ENCODE results near the gene PSAT1. TPM values are rescaled to one million over a fixed set of nuclear protein-coding genes. Genes with fewer than 3 reads are reported as not detected.

The PSAT1 gene
- total and polyA plus RNA-seq, 2 of the 13 experiments (the other 11 are each of a cell fraction or from before 2014, with no cell fraction given) = 135 to 229 TPM

GRCh38 chr9:78292716-78293497, 4.0 kb upstream of the PSAT1 start (continued):
- peak; percentile 58 for TF ChIP-seq GATAD2A (CRISPR knock-in tag; IDR thresholded peaks at IDR 0.05)
- TF ChIP-seq PAXIP1 (CRISPR knock-in tag; conservative IDR thresholded peaks at IDR 0.05) = no peak; the same call in 1 of the 2 replicates
- 0 out of 2 replicates have a peak, but pooled peaks have one; percentile 23 for TF ChIP-seq CREB1 (IDR thresholded peaks at IDR 0.05)
- TF ChIP-seq CREB1 (CRISPR knock-in tag; IDR thresholded peaks at IDR 0.05) = no peak; the same call in 1 of the 2 replicates
- no peak for TF ChIP-seq DR1 (CRISPR knock-in tag; IDR thresholded peaks at IDR 0.05)
- no peak for TF ChIP-seq SSRP1 (CRISPR knock-in tag; IDR thresholded peaks at IDR 0.05)
- TF ChIP-seq PRDM15 (CRISPR knock-in tag; IDR thresholded peaks at IDR 0.05) = no peak
- TF ChIP-seq FOXJ3 (CRISPR knock-in tag; IDR thresholded peaks at IDR 0.05; ENCODE audit: borderline replicate concordance) = no peak
- TF ChIP-seq TP53 (CRISPR knock-in tag; conservative IDR thresholded peaks at IDR 0.05) = no peak
- TF ChIP-seq ZNF230 (CRISPR knock-in tag; IDR thresholded peaks at IDR 0.05) = no peak
- no peak for TF ChIP-seq CTCF (CRISPR knock-in tag; IDR thresholded peaks at IDR 0.05)
- TF ChIP-seq ZGPAT (CRISPR knock-in tag; IDR thresholded peaks at IDR 0.05) = peak; percentile 18; the same call in 1 of the 2 replicates
- TF ChIP-seq FOXP4 (CRISPR knock-in tag; IDR thresholded peaks at IDR 0.05) = peak; percentile 18; the same call in 1 of the 2 replicates
- TF ChIP-seq ZNF615 (CRISPR knock-in tag; IDR thresholded peaks at IDR 0.05; ENCODE audit: borderline replicate concordance) = no peak
- no peak for TF ChIP-seq SOX5 (CRISPR knock-in tag; IDR thresholded peaks at IDR 0.05; ENCODE audit: borderline replicate concordance)
- TF ChIP-seq HHEX (CRISPR knock-in tag; IDR thresholded peaks at IDR 0.05) = no peak

All from HepG2 (cell line).